GM23338 (cell line): ENCODE data around the gene EIF2D. TPM values are rescaled to one million over a fixed set of nuclear protein-coding genes. Genes with fewer than 3 reads are reported as not detected.

Experiments
- ATAC-seq: fragments of 200-7000 bp; cut with Tn5 transposase; 3 replicates; pipeline ENCODE4 v1.9.1; 2020
- DNase-seq: peaks from one replicate; pipeline ENCODE4 v3.0.0-alpha.2; 2015; ENCODE audit warnings: low spot score
- H2AFZ ChIP-seq: fragments of 200-600 bp; sonication (generic); 2 replicates; pipeline ENCODE4 v1.8.0; 2016; ENCODE audit warnings: antibody characterized with exemption, mild to moderate bottlenecking, moderate library complexity
- H3F3A ChIP-seq: fragments of 200-600 bp; sonication (generic); replicated peaks from 2 replicates; pipeline ENCODE4 v1.8.0; 2017; ENCODE audit warnings: antibody characterized with exemption, mixed run types, low read depth
- H3K27ac ChIP-seq: fragments of 200-600 bp; sonication (generic); 2 replicates; pipeline ENCODE4 v1.6.1; 2016; ENCODE audit warnings: low read depth
- H3K27me3 ChIP-seq: fragments of 200-600 bp; sonication (generic); 2 replicates; pipeline ENCODE4 v1.8.0; 2016; ENCODE audit warnings: mild to moderate bottlenecking, mixed run types, moderate library complexity; ENCODE audit not compliant: insufficient read depth
- H3K36me3 ChIP-seq: fragments of 200-600 bp; sonication (generic); 2 replicates; pipeline ENCODE4 v1.8.0; 2016; ENCODE audit warnings: mild to moderate bottlenecking; ENCODE audit not compliant: insufficient read depth
- H3K4me1 ChIP-seq: fragments of 200-600 bp; sonication (generic); 2 replicates; pipeline ENCODE4 v1.8.0; 2016; ENCODE audit warnings: mild to moderate bottlenecking, moderate library complexity; ENCODE audit not compliant: insufficient read depth
- H3K4me2 ChIP-seq: fragments of 200-600 bp; sonication (generic); 2 replicates; pipeline ENCODE4 v1.7.1; 2017; ENCODE audit warnings: mixed run types
- H3K4me3 ChIP-seq: fragments of 200-600 bp; sonication (generic); 2 replicates; pipeline ENCODE4 v1.6.1; 2016; ENCODE audit warnings: mixed run types
- H3K79me2 ChIP-seq: fragments of 200-600 bp; sonication (generic); replicated peaks from 2 replicates; pipeline ENCODE4 v1.8.0; 2017; ENCODE audit warnings: mild to moderate bottlenecking; ENCODE audit not compliant: insufficient read depth
- H3K9me2 ChIP-seq: fragments of 200-600 bp; sonication (generic); 2 replicates; pipeline ENCODE4 v1.8.0; 2017; ENCODE audit not compliant: insufficient read depth
- H4K20me1 ChIP-seq: fragments of 200-600 bp; sonication (generic); replicated peaks from 2 replicates; pipeline ENCODE4 v1.8.0; 2017; ENCODE audit warnings: mild to moderate bottlenecking; ENCODE audit not compliant: insufficient read depth
- H3K27ac Mint-ChIP-seq: 2 replicates; pipeline ENCODE4 v1.8.0; 2020; ENCODE audit warnings: inconsistent platforms, mild to moderate bottlenecking, moderate library complexity, mixed read lengths
- H3K27me3 Mint-ChIP-seq: 3 replicates; pipeline ENCODE4 v1.8.0; 2022; ENCODE audit warnings: low read depth, mild to moderate bottlenecking, moderate library complexity, mixed read lengths, inconsistent platforms; ENCODE audit not compliant: insufficient read depth, poor library complexity
- H3K36me3 Mint-ChIP-seq: 3 replicates; pipeline ENCODE4 v1.8.0; 2021; ENCODE audit warnings: low read depth, mild to moderate bottlenecking, inconsistent platforms, moderate library complexity, mixed read lengths
- H3K4me1 Mint-ChIP-seq: 3 replicates; pipeline ENCODE4 v1.8.0; 2020; ENCODE audit warnings: mild to moderate bottlenecking, inconsistent platforms, mixed read lengths
- H3K4me3 Mint-ChIP-seq: 3 replicates; pipeline ENCODE4 v1.8.0; 2021; ENCODE audit warnings: moderate library complexity, mild to moderate bottlenecking, inconsistent platforms, mixed read lengths
- H3K9me3 Mint-ChIP-seq: 3 replicates; pipeline ENCODE4 v1.8.0; 2020; ENCODE audit warnings: moderate library complexity, mild to moderate bottlenecking, inconsistent platforms, mixed read lengths
- CREB1 ChIP-seq: fragments of 250-450 bp; sonication (Bioruptor Pico); IDR thresholded peaks from 2 replicates; pipeline ENCODE4 v1.5.0; 2020; ENCODE audit warnings: low read depth, mild to moderate bottlenecking, moderate library complexity
- CTCF ChIP-seq, 2 experiments: fragments of 200-600 bp in 1 of 2; sonication (generic) in 1 of 2; conservative IDR thresholded peaks; 2 replicates each; pipeline versions ENCODE4 v1.5.1 to v1.6.1; 2016 to 2017; ENCODE audit warnings: antibody characterized with exemption in 2 of 2, low read depth in 2 of 2, mild to moderate bottlenecking in 2 of 2, moderate library complexity in 1 of 2
- EZH2phosphoT487 ChIP-seq: fragments of 200-600 bp; sonication (generic); IDR thresholded peaks from one replicate; pipeline ENCODE4 v1.8.1; 2018; ENCODE audit warnings: antibody characterized with exemption; ENCODE audit not compliant: unreplicated experiment
- NANOG ChIP-seq: IDR thresholded peaks from 2 replicates; pipeline ENCODE4 v1.6.1; 2016; ENCODE audit warnings: antibody characterized with exemption, borderline replicate concordance
- REST ChIP-seq: IDR thresholded peaks from one replicate; pipeline ENCODE4 v1.6.1; 2018; ENCODE audit warnings: antibody characterized with exemption; ENCODE audit not compliant: unreplicated experiment
- ZNF462 ChIP-seq: fragments of 250-450 bp; sonication (Bioruptor Pico); IDR thresholded peaks from 2 replicates; pipeline ENCODE4 v1.5.0; 2020; ENCODE audit warnings: mild to moderate bottlenecking, moderate library complexity
- polyA plus RNA-seq: library from polyadenylated mRNA; unstranded; fragments of >200 nt; fragmentation: Nextera tagmentation; extraction: Ambion mirVana; gene quantifications from 2 replicates; pipeline ENCODE4 v1.2.1, GENCODE V29; 2016
- total RNA-seq: library from RNA; depleted of rRNA; stranded (reverse); fragments of >200 nt; shearing (Covaris generic); gene quantifications from 2 replicates; pipeline ENCODE4 v1.2.3, GENCODE V29; 2014

EIF2D gene
- total and polyA plus RNA-seq, 2 experiments from 2014 or later, result 25.1 to 34.8 TPM

- no peak for TF ChIP-seq ZNF462 (CRISPR knock-in tag)
- TF ChIP-seq CREB1 (CRISPR knock-in tag), result no peak
- no peak for TF ChIP-seq CTCF (conservative IDR thresholded peaks at IDR 0.05; ENCODE audit: low read depth in 2 of 2)
Measured at GRCh38 chr1:206587904-206588303, 24.4 kb downstream of the EIF2D start (continued).

GRCh38 chr1:206586501-206587445 lies 25.5 kb downstream of the EIF2D start:
- Histone ChIP-seq H3K27ac (0 out of 2 replicates have a peak overlapping the region, but pooled peaks have one; percentile 6), H3K27me3 (no peaks in the 10 kb centered on the region), H3K36me3 (no peaks in the 10 kb centered on the region), H3K79me2 (no peaks in the 10 kb centered on the region), H2AFZ (no peak overlapping the region), H3K4me2 (no peak overlapping the region), H3F3A (no peaks in the 10 kb centered on the region), H3K9me2 (no peaks in the 10 kb centered on the region), H3K4me3 (no peak overlapping the region), H4K20me1 (0 out of 2 replicates have a peak, but pooled peaks cover 2% of the 10 kb centered on the region), H3K4me1 (no peaks in the 10 kb centered on the region)
- no peaks in the 10 kb centered on the region for H3K9me3 Mint-ChIP-seq
- TF ChIP-seq NANOG (no peak), EZH2phosphoT487 (no peak), REST (no peak)
- ATAC-seq, result no peak
- H3K27ac Mint-ChIP-seq, result no peak overlapping the region
- peaks cover 2% of the 10 kb centered on the region for H3K27me3 Mint-ChIP-seq
- peaks cover 6% of the 10 kb centered on the region; the same call in 2 of the 3 replicates for H3K36me3 Mint-ChIP-seq
- peaks cover 9% of the 10 kb centered on the region for H3K4me1 Mint-ChIP-seq
- H3K4me3 Mint-ChIP-seq, result no peak overlapping the region
- no peak for DNase-seq
